ENCODE results near the gene COA8. TPM values are rescaled to one million over a fixed set of nuclear protein-coding genes. Genes with fewer than 3 reads are reported as not detected.
"Not testable (repeated sequence)": the region's sequence is repeated elsewhere in the genome, so short reads cannot be mapped to it uniquely, and the experiment has no call there.

The COA8 gene
- total RNA-seq, 1 experiment from 2014 or later = 21.7 TPM

- no peak for DNase-seq (ENCODE audit: low spot score)
These were observed 6.6 kb downstream of the COA8 start for GRCh38 chr14:103569408-103569807.

GRCh38 chr14:103574104-103574503 is 11.3 kb downstream of the COA8 start:
- no peak for DNase-seq (ENCODE audit: low spot score)

GRCh38 chr14:103574707-103575285 is 12.0 kb downstream of the COA8 start:
- DNase-seq (ENCODE audit: low spot score) = no peak

- DNase-seq (ENCODE audit: low spot score) = peak; percentile 95
These were observed 13.7 kb downstream of the COA8 start for GRCh38 chr14:103576371-103577024.

- DNase-seq (ENCODE audit: low spot score) = no peak
These were observed 15.8 kb downstream of the COA8 start for GRCh38 chr14:103578401-103579075.

- no peak for DNase-seq (ENCODE audit: low spot score)
These were observed 18.4 kb downstream of the COA8 start for GRCh38 chr14:103581206-103581605.

GRCh38 chr14:103581954-103582703 is 19.4 kb downstream of the COA8 start:
- no peak for DNase-seq (ENCODE audit: low spot score)

- DNase-seq (ENCODE audit: low spot score) = no peak
These were observed 21.7 kb downstream of the COA8 start for GRCh38 chr14:103584326-103584915.

- no peak for DNase-seq (ENCODE audit: low spot score)
These were observed 30.8 kb downstream of the COA8 start for GRCh38 chr14:103593577-103593976.

- DNase-seq (ENCODE audit: low spot score) = peak; percentile 56
These were observed 31.5 kb downstream of the COA8 start for GRCh38 chr14:103594265-103594664.

GRCh38 chr14:103597623-103598377 is 35.0 kb downstream of the COA8 start:
- peak; percentile 57 for DNase-seq (ENCODE audit: low spot score)

- no peak for DNase-seq (ENCODE audit: low spot score)
These were observed 37.7 kb downstream of the COA8 start for GRCh38 chr14:103600503-103600902.

GRCh38 chr14:103604620-103605019 is 41.9 kb downstream of the COA8 start:
- DNase-seq (ENCODE audit: low spot score) = no peak

- peak; percentile 84 for DNase-seq (ENCODE audit: low spot score)
These were observed 44.4 kb downstream of the COA8 start for GRCh38 chr14:103606963-103607668.

- DNase-seq (ENCODE audit: low spot score) = no peak
These were observed 45.1 kb downstream of the COA8 start for GRCh38 chr14:103607822-103608221.

GRCh38 chr14:103609081-103609480 is 46.3 kb downstream of the COA8 start:
- not testable (repeated sequence) for DNase-seq (ENCODE audit: low spot score)

- no peak for DNase-seq (ENCODE audit: low spot score)
These were observed 48.5 kb downstream of the COA8 start for GRCh38 chr14:103611215-103611614.

GRCh38 chr14:103613517-103613916 is 50.8 kb downstream of the COA8 start:
- DNase-seq (ENCODE audit: low spot score) = no peak

- DNase-seq (ENCODE audit: low spot score) = no peak
These were observed 54.0 kb downstream of the COA8 start for GRCh38 chr14:103616635-103617300.

GRCh38 chr14:103619057-103619456 is 56.3 kb downstream of the COA8 start:
- no peak for DNase-seq (ENCODE audit: low spot score)

Measured in H4 (cell line).